ENCODE measurements around the gene CD300H.

CD300H gene

DNA sequence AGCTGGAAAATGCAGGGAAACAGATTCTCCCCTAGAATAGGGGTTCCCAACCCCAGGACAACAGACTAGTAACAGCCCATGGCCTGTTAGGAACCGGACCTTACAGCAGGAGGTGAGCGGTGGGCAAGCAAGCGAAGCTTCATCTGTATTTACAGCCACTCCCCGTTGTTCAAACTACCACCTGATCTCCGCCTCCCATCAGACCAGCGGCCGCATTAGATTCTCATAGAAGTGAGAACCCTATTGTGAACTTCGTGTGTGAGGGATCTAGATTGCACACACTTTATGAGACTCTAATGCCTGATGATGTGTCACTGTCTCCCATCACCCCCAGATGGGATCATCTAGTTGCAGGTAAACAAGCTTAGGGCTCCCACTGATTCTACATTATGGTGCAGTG is 39.6 kb downstream of the CD300H start:
- Histone ChIP-seq H3K27ac (ENCODE audit: extremely low read depth, low read depth, low read length) (no peak overlapping the region), H3K4me1 (ENCODE audit: control insufficient read depth, insufficient read depth, low read length) (no peaks in the 10 kb centered on the region), H3K9me3 (ENCODE audit: control insufficient read depth, insufficient read depth, low read depth, low read length) (no peaks in the 10 kb centered on the region), H3K36me3 (ENCODE audit: control insufficient read depth in 2 of 2, insufficient read depth in 1 of 2, low read length in 2 of 2) (no peaks in the 10 kb centered on the region), H3K4me3 (ENCODE audit: low read depth, low read length) (no peak overlapping the region)
- POLR2A ChIA-PET, result no interaction called here
- CTCF ChIA-PET, result interaction anchor here (2.3 kb wide), 1 partner anchor 159 kb away, joined by 5 read pairs; no protein-coding TSS in a partner anchor
- no peak for TF ChIP-seq ZNF37A (tag by site-specific recombination; IDR thresholded peaks at IDR 0.05)
- no peak for TF ChIP-seq ZNF311 (tag by site-specific recombination; IDR thresholded peaks at IDR 0.05; ENCODE audit: borderline replicate concordance)
- no peak for TF ChIP-seq ZNF423 (tag by site-specific recombination; IDR thresholded peaks at IDR 0.05)
- TF ChIP-seq, protein P1, sequence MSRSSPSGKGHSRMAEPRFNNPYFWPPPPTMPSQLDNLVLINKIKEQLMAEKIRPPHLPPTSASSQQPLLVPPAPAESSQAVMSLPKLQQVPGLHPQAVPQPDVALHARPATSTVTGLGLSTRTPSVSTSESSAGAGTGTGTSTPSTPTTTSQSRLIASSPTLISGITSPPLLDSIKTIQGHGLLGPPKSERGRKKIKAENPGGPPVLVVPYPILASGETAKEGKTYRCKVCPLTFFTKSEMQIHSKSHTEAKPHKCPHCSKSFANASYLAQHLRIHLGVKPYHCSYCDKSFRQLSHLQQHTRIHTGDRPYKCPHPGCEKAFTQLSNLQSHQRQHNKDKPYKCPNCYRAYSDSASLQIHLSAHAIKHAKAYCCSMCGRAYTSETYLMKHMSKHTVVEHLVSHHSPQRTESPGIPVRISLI (tag by site-specific recombination; IDR thresholded peaks at IDR 0.05), result no peak
- TF ChIP-seq, protein P2, sequence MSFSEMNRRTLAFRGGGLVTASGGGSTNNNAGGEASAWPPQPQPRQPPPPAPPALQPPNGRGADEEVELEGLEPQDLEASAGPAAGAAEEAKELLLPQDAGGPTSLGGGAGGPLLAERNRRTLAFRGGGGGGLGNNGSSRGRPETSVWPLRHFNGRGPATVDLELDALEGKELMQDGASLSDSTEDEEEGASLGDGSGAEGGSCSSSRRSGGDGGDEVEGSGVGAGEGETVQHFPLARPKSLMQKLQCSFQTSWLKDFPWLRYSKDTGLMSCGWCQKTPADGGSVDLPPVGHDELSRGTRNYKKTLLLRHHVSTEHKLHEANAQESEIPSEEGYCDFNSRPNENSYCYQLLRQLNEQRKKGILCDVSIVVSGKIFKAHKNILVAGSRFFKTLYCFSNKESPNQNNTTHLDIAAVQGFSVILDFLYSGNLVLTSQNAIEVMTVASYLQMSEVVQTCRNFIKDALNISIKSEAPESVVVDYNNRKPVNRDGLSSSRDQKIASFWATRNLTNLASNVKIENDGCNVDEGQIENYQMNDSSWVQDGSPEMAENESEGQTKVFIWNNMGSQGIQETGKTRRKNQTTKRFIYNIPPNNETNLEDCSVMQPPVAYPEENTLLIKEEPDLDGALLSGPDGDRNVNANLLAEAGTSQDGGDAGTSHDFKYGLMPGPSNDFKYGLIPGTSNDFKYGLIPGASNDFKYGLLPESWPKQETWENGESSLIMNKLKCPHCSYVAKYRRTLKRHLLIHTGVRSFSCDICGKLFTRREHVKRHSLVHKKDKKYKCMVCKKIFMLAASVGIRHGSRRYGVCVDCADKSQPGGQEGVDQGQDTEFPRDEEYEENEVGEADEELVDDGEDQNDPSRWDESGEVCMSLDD (tag by site-specific recombination; IDR thresholded peaks at IDR 0.05), result no peak
- TF ChIP-seq, protein P3, sequence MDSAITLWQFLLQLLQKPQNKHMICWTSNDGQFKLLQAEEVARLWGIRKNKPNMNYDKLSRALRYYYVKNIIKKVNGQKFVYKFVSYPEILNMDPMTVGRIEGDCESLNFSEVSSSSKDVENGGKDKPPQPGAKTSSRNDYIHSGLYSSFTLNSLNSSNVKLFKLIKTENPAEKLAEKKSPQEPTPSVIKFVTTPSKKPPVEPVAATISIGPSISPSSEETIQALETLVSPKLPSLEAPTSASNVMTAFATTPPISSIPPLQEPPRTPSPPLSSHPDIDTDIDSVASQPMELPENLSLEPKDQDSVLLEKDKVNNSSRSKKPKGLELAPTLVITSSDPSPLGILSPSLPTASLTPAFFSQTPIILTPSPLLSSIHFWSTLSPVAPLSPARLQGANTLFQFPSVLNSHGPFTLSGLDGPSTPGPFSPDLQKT (IDR thresholded peaks at IDR 0.05; ENCODE audit: borderline replicate concordance, low read depth, low read length), result no peak
- no peak for TF ChIP-seq ZNF48 (tag by site-specific recombination; IDR thresholded peaks at IDR 0.05)
- TF ChIP-seq, protein P4, sequence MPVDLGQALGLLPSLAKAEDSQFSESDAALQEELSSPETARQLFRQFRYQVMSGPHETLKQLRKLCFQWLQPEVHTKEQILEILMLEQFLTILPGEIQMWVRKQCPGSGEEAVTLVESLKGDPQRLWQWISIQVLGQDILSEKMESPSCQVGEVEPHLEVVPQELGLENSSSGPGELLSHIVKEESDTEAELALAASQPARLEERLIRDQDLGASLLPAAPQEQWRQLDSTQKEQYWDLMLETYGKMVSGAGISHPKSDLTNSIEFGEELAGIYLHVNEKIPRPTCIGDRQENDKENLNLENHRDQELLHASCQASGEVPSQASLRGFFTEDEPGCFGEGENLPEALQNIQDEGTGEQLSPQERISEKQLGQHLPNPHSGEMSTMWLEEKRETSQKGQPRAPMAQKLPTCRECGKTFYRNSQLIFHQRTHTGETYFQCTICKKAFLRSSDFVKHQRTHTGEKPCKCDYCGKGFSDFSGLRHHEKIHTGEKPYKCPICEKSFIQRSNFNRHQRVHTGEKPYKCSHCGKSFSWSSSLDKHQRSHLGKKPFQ (tag by site-specific recombination; IDR thresholded peaks at IDR 0.05), result no peak
- no peak for TF ChIP-seq ZNF585B (tag by site-specific recombination; IDR thresholded peaks at IDR 0.05)
- TF ChIP-seq ZNF629 (tag by site-specific recombination; IDR thresholded peaks at IDR 0.05), result no peak
- no peak for TF ChIP-seq ZNF133 (tag by site-specific recombination; IDR thresholded peaks at IDR 0.05)
- TF ChIP-seq ZNF335 (tag by site-specific recombination; conservative IDR thresholded peaks at IDR 0.05), result no peak
- TF ChIP-seq, protein P5, sequence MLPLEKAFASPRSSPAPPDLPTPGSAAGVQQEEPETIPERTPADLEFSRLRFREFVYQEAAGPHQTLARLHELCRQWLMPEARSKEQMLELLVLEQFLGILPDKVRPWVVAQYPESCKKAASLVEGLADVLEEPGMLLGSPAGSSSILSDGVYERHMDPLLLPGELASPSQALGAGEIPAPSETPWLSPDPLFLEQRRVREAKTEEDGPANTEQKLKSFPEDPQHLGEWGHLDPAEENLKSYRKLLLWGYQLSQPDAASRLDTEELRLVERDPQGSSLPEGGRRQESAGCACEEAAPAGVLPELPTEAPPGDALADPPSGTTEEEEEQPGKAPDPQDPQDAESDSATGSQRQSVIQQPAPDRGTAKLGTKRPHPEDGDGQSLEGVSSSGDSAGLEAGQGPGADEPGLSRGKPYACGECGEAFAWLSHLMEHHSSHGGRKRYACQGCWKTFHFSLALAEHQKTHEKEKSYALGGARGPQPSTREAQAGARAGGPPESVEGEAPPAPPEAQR (tag by site-specific recombination; IDR thresholded peaks at IDR 0.05), result no peak
- no peak for TF ChIP-seq PRDM1 (tag by site-specific recombination; IDR thresholded peaks at IDR 0.05)
- TF ChIP-seq, protein P6, sequence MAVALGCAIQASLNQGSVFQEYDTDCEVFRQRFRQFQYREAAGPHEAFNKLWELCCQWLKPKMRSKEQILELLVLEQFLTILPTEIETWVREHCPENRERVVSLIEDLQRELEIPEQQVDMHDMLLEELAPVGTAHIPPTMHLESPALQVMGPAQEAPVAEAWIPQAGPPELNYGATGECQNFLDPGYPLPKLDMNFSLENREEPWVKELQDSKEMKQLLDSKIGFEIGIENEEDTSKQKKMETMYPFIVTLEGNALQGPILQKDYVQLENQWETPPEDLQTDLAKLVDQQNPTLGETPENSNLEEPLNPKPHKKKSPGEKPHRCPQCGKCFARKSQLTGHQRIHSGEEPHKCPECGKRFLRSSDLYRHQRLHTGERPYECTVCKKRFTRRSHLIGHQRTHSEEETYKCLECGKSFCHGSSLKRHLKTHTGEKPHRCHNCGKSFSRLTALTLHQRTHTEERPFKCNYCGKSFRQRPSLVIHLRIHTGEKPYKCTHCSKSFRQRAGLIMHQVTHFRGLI (tag by site-specific recombination; IDR thresholded peaks at IDR 0.05), result no peak
- TF ChIP-seq YY2 (tag by site-specific recombination; IDR thresholded peaks at IDR 0.05), result no peak
- no peak for TF ChIP-seq SCRT2 (tag by site-specific recombination; IDR thresholded peaks at IDR 0.05)
